Sigmoid colon (tissue), 7 donors: ENCODE measurements around the gene DLGAP4. TPM values are rescaled to one million over a fixed set of nuclear protein-coding genes. Genes with fewer than 3 reads are reported as not detected.

Experiments
- DNase-seq: peaks from one replicate; pipeline ENCODE4 v3.0.0-alpha.2; 2019
- H3K27ac ChIP-seq, 4 donors: fragments of 200-600 bp; sonication (generic); one replicate each; pipeline ENCODE4 v1.5.1; 2016 to 2019; ENCODE audit warnings: mild to moderate bottlenecking in 1 of 4
- H3K27me3 ChIP-seq, 3 donors: fragments of 200-600 bp; sonication (generic); one replicate each; pipeline ENCODE4 v1.5.1; 2019; ENCODE audit warnings: mild to moderate bottlenecking in 1 of 3
- H3K36me3 ChIP-seq, 4 donors: fragments of 200-600 bp; sonication (generic); one replicate each; pipeline ENCODE4 v1.5.1; 2016 to 2019
- H3K4me1 ChIP-seq, 4 donors: fragments of 200-600 bp; sonication (generic); one replicate each; pipeline ENCODE4 v1.5.1; 2017 to 2019
- H3K4me3 ChIP-seq, 4 donors: fragments of 200-600 bp; sonication (generic); one replicate each; pipeline ENCODE4 v1.5.1; 2017 to 2019; ENCODE audit warnings: mild to moderate bottlenecking in 2 of 4, moderate library complexity in 1 of 4
- H3K9me3 ChIP-seq, 4 donors: fragments of 200-600 bp in 3 of 4; sonication (generic) in 3 of 4; one replicate each; pipeline versions ENCODE4 v1.5.1 to v1.6.1; 2013 to 2019
- CTCF ChIP-seq, 4 experiments: fragments of 450-650 bp in 3 of 4; fragments of 200-600 bp in 1 of 4; IDR thresholded peaks; one replicate each; pipeline ENCODE4 v1.5.1; 2016 to 2019; ENCODE audit warnings: antibody characterized with exemption in 4 of 4, mild to moderate bottlenecking in 3 of 4, moderate library complexity in 2 of 4
- EP300 ChIP-seq, 4 donors: sonication (generic); formaldehyde crosslinking; IDR thresholded peaks; one replicate each; pipeline ENCODE4 v1.6.1; 2017; ENCODE audit warnings: antibody characterized with exemption in 4 of 4
- POLR2A ChIP-seq, 2 donors: fragments of 450-650 bp; IDR thresholded peaks; one replicate each; pipeline ENCODE4 v1.6.1; 2016; ENCODE audit warnings: antibody characterized with exemption in 2 of 2, mild to moderate bottlenecking in 2 of 2, moderate library complexity in 2 of 2
- POLR2AphosphoS5 ChIP-seq, 4 donors: sonication (generic); formaldehyde crosslinking; IDR thresholded peaks; one replicate each; pipeline ENCODE4 v1.6.1; 2017; ENCODE audit warnings: antibody characterized with exemption in 4 of 4
- WGBS, 2 donors: extraction: QIAGEN DNeasy Blood & Tissue Kit; methylation state at CpG; one replicate each; pipeline ENCODE4 v1.1.7; 2013; 5-methylcytosine and 5-hydroxymethylcytosine counted together
- intact Hi-C: fragments of 100-400 bp; cut with DNase I; formaldehyde crosslinking; loops from one replicate; pipeline ENCODE4 v1.15.1; 2023
- polyA plus RNA-seq, 3 donors: library from polyadenylated mRNA; stranded (reverse); fragments of 200-250 nt; gene quantifications; one replicate each; pipeline ENCODE4 v1.2.3, GENCODE V29; 2013
- total RNA-seq, 4 donors: library from RNA; depleted of rRNA; stranded (reverse); fragments of >200 nt; gene quantifications; one replicate each; pipeline ENCODE4 v1.1.0, GENCODE V29; 2016
- donor health status: healthy with polysubstance abuse.
- donor health status: Bipolar disorder and iron deficiency.
- donor health status: healthy.

The DLGAP4 gene
- total and polyA plus RNA-seq, 7 donors, result 21.0 to 60.7 (median 36.9) TPM

DNA sequence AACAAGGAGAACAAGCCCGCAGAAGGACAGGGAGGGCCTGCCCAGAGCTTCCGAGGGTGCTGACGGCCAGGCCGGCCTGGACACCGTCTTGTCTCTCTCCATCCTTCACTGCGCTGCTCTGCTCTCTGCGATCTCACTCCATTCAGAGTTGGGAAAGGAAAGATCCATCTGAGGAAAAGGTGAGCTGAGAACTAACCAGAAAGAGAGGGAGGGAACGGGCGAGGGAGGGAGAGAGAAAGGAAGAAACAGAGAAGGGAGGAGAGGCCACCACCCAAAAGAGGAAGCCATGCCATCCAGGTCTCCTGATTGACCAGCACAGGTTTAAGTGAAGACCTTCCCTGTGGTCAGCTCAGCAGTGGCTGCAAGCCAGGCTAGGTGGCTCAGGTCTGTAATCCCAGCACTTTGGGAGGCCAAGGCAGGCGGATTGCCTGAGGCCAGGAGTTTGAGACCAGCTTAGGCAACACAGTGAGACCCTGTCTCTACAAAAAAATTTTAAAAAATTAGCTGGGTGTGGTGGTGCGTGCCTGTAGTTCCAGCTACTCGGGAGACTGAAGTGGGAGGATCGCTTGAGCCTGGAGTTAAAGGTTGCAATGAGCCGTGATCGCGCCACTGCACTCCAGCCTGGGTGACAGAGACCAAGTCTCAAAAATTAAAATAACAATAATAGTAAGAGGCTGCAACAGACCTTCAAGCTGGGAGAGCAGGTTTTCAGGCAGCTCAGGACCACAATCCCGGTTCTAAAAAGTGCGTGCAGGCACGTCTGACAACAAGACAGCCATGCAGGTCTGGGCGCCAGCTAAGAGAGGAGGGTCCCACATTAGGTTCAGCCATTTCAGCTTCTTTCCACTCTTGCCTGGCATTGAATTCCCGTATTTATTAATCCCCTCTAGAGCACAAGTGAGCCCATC, 34.2 kb upstream of the DLGAP4 start:
- intact Hi-C loops, result no loop called here
- Histone ChIP-seq H3K9me3 (no peaks in the 10 kb centered on the region), H3K4me1 (no peaks in the 10 kb centered on the region), H3K27me3 (peaks cover 0 to 21% (median 13%) of the 10 kb centered on the region in 3 donors), H3K4me3 (no peak overlapping the region), H3K27ac (no peak overlapping the region), H3K36me3 (no peaks in the 10 kb centered on the region)
- DNase-seq, result peak; percentile 24
- WGBS, 2 donors, result 89 to 91% methylated on average over 21 of the region's 21 CpGs
- TF ChIP-seq CTCF (IDR thresholded peaks at IDR 0.05) (no peak), POLR2AphosphoS5 (IDR thresholded peaks at IDR 0.05) (no peak), EP300 (IDR thresholded peaks at IDR 0.05) (no peak), POLR2A (IDR thresholded peaks at IDR 0.05) (no peak)

- Histone ChIP-seq H3K27ac (no peak overlapping the region), H3K9me3 (no peaks in the 10 kb centered on the region), H3K4me3 (no peak overlapping the region), H3K27me3 (peaks cover 0 to 21% (median 13%) of the 10 kb centered on the region in 3 donors), H3K36me3 (no peaks in the 10 kb centered on the region), H3K4me1 (no peaks in the 10 kb centered on the region)
- TF ChIP-seq POLR2A (IDR thresholded peaks at IDR 0.05), result no peak
- intact Hi-C loops, result no loop called here
- DNase-seq, result peak; percentile 48
- WGBS, 2 donors, result 78 to 84% methylated on average over 12 of the region's 12 CpGs
Observed at GRCh38 chr20:36272547-36273220, 33.5 kb upstream of the DLGAP4 start.

DNA sequence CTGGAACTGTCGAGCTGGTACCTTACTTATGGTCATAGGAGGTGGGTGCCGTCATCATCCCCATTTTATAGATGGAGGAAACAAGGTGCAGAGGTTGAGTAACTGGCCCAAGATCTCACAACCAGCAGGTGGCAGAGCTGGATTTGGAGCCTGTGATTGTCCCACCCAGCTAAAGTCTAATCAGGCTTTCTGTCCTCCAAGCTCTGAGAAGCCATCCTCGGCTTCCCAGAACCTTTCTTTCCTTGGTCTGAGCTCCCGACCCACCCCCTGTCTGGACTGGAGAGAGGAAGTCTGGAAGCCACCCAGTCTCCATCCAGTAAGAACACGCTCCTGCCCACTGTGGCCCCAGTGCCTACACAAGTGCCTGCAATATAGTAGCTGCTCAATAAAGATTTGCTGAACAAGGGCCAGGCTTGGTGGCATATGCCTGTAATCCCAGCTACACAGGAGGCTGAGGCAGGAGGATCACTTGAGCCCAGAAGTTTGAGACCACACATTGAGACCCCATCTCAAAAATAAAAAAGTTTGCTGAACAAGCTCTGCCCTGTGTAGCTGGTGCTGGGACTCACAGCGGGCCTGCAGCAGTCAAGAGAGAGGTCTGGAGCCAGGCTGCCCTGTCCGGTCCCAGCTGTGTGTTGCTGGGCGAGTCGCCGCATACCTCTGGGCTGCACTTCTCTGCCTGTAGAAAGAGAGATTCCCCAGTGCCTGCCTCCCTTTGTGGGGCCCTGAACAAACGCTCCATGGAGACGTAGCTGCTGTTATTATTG, 32.5 kb upstream of the DLGAP4 start:
- peak; percentile 34 for DNase-seq
- intact Hi-C loops, result no loop called here
- H3K27me3 ChIP-seq, result peaks cover 0 to 21% (median 13%) of the 10 kb centered on the region in 3 donors

GRCh38 chr20:36274181-36274841, 31.8 kb upstream of the DLGAP4 start:
- TF ChIP-seq POLR2A (IDR thresholded peaks at IDR 0.05) (no peak), POLR2AphosphoS5 (IDR thresholded peaks at IDR 0.05) (no peak), CTCF (IDR thresholded peaks at IDR 0.05) (no peak)
- DNase-seq, result peak; percentile 61
- Histone ChIP-seq H3K36me3 (no peaks in the 10 kb centered on the region), H3K4me1 (no peaks in the 10 kb centered on the region), H3K4me3 (no peak overlapping the region), H3K27me3 (peaks cover 0 to 26% (median 13%) of the 10 kb centered on the region in 3 donors), H3K9me3 (no peaks in the 10 kb centered on the region), H3K27ac (no peak overlapping the region)
- WGBS, 2 donors, result 53 to 54% methylated on average over 20 of the region's 20 CpGs
- intact Hi-C loops, result no loop called here

More for the DNA sequence above, 32.5 kb upstream of the DLGAP4 start:
- Histone ChIP-seq H3K36me3 (no peaks in the 10 kb centered on the region), H3K27ac (no peak overlapping the region), H3K4me1 (no peaks in the 10 kb centered on the region), H3K9me3 (no peaks in the 10 kb centered on the region), H3K4me3 (no peak overlapping the region)
- TF ChIP-seq CTCF (IDR thresholded peaks at IDR 0.05) (no peak), POLR2AphosphoS5 (IDR thresholded peaks at IDR 0.05) (no peak), POLR2A (IDR thresholded peaks at IDR 0.05) (no peak), EP300 (IDR thresholded peaks at IDR 0.05) (no peak)
- 64 to 76% methylated on average over 12 of the region's 12 CpGs for WGBS, 2 donors
